Stimulated activated CD8-positive, alpha-beta memory T cell treated with anti-CD3 and anti-CD28 coated beads, Interleukin-2, amount 100 ng/mL, for 48 hours (primary cell): ENCODE measurements around the gene KRTAP10-1.
"Not testable (repeated sequence)": the region's sequence is repeated elsewhere in the genome, so short reads cannot be mapped to it uniquely, and the experiment has no call there.

Experiments
- DNase-seq, 2 donors: peaks; one replicate each; pipeline ENCODE4 v3.0.0-alpha.2; 2020; ENCODE audit warnings: low read depth in 2 of 2

Gene KRTAP10-1

DNA sequence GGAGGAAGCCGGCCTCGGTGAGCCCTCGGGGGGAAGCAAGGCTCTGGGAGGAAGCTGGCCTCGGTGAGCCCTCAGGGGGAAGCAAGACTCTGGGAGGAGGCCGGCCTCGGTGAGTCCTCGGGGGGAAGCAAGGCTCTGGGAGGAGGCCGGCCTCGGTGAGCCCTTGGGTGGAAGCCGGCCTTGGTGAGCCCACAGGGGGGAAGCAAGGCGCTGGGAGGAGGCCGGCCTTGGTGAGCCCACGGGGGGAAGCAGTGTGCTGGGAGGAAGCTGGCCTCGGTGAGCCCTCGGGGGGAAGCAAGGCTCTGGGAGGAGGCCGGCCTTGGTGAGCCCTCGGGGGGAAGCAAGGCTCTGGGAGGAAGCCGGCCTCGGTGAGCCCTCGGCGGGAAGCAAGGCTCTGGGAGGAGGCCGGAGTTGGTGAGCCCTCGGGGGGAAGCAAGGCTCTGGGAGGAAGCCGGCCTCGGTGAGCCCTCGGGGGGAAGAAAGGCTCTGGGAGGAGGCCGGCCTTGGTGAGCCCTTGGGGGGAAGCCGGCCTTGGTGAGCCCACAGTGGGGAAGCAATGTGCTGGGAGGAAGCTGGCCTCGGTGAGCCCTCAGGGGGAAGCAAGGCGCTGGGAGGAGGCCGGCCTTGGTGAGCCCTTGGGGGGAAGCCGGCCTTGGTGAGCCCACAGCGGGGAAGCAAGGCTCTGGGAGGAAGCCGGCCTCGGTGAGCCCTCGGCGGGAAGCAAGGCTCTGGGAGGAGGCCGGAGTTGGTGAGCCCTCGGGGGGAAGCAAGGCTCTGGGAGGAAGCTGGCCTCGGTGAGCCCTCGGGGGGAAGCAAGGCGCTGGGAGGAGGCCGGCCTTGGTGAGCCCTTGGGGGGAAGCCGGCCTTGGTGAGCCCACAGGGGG, 36.7 kb downstream of the KRTAP10-1 start:
- DNase-seq: not testable (repeated sequence)

DNA sequence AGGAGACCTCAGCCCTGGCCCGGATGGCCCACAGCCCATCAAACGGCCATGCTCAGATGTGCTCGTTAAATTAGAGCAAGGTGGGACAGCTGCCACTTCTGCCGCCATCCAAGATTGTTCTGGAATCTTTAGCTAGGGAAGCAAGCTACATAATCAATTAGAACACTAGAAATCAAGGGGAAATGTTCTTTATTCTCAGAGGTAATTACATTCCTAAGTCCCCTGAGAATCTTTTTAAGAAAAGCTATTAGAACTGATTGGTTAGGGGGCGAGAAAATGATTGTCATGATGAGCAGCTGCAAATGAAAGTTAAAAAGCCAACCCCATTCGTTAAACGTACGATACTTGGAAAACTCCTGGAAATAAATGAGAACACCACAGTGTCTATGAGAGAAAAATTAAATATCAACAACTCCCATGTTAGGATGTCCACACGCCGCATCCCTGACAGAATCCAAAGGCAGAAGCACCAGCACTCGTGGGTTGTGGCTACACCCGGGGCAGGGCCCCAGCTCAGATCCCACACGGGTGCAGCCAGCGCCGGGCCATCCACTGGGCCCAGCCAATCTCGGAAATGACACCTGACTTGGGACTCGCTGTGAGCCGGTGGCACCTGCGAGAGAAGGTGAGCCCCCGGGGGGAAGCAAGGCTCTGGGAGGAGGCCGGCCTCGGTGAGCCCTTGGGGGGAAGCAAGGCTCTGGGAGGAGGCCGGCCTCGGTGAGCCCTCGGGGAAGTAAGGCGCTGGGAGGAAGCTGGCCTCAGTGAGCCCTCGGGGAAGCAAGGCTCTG, 37.6 kb downstream of the KRTAP10-1 start:
- DNase-seq: no peak

DNA sequence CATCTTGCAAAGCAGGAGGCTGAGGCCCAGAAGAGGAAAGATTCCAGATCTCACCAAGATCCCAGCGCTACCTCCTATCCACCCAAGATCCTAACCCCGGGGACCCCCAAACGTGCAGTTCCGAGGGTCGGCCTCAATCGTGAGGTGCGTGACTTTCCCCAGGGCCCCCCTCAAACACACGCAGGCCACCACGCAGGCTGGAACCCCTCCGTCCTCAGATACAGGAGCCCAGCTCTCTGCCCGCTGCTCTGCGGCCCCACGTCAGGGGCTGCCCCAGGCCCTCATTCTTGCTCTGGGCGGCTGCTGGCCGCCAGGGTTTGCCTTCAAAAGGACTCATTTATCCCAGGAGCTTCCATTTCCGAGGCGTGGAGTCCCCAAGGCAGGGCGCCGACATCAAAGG, 39.9 kb downstream of the KRTAP10-1 start:
- no peak for DNase-seq

DNA sequence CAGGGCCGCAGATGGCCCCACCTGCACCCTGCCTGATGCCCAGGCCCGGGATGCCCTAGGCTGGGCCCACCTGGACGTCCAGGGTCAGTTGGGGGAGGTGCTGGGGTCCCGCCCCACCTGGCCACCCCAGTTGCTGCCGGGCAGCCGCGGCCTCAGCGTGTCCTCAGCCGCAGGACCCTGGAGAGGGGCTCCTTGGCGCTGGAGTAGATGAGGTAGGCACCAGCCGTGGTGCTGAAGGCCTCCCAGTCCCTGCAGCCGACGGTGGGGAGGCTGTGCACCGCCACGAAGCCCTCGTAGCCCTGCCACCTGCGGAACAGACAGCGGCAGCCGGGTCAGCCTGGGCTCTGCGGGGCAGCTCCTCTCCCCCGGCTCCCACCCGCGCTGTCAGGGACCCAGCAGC, 40.4 kb downstream of the KRTAP10-1 start:
- DNase-seq: no peak

DNA sequence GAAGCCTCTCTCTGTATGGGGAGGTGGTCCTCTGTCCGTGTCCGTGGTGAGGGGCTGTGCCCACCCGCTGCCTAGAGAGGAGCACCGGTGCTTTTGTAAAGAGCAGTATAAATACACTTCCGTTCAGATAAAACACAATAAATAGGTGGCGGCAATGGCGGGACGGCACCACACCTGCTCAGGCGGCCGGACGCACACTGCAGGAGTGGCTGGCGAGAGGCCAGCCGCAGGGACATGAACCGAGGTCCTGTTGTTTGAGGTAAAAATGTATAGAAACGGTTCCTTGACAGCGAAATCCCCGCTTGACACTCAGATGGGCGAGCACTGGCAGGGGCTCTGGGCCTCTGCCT, 40.8 kb downstream of the KRTAP10-1 start:
- no peak for DNase-seq

DNA sequence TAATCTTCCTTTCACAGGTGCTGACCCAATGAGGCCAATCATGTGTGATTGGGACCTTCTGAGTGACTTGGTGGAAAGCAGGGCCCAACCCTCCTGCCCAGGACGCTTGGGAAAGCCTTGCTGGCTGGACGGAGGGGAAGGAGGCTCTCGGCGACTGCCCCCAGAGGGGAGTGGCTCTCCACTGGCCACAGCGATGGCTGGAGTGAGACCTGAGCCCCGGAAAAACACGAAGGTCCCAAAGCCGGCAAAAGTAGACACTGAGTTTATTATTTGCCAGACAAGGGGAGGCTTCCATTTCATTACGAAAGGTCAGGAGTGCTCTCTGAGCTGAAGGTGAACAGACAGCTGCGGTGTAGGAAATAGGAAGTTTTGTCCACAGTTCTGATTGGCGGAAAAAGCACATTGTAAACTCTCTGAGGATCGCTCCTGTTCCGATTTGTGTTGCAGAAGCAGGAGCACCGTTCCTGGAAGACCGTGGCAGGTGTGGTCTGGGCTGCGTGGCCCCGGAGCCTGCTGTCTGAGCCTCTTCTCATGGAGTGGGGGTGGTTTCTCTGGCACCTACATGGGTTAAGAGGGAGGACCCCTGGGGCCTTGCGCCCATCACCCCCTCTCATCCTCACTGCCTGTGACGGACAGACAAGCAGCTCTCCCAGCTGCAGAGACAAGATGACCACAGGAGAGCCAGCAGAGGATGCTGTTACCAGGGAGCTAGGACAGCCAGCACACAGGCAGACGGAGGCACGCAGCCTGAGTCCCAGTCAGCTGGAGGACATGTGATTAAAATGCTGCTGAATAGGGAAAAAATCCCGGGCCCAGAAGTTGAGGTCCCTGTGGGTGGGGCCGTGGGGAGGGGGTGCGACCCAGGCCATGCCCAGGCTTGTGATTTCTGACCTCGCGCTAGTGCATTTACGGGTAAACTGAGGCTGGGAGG, 41.5 kb downstream of the KRTAP10-1 start:
- DNase-seq: no peak

DNA sequence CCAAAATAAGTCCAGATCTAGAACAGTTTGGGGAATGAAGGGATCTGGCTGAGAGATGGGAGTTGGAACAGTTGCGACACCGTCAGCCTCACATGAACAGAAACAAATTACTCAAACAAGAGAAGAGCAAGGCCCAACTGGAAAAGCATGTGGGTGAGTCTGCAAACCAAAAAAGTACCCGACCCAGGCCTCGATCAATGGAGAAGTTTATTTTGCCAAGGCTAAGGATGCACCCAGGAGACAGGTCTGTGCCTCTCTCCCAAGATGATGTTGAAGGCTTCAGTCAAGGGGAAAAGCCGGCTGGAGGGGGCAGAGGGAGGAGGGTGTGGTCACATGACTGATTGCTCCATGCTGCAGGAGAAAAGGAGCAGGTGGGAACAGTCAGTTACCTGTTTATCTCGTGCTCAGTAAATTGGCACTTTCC, 42.3 kb downstream of the KRTAP10-1 start:
- DNase-seq: no peak

DNA sequence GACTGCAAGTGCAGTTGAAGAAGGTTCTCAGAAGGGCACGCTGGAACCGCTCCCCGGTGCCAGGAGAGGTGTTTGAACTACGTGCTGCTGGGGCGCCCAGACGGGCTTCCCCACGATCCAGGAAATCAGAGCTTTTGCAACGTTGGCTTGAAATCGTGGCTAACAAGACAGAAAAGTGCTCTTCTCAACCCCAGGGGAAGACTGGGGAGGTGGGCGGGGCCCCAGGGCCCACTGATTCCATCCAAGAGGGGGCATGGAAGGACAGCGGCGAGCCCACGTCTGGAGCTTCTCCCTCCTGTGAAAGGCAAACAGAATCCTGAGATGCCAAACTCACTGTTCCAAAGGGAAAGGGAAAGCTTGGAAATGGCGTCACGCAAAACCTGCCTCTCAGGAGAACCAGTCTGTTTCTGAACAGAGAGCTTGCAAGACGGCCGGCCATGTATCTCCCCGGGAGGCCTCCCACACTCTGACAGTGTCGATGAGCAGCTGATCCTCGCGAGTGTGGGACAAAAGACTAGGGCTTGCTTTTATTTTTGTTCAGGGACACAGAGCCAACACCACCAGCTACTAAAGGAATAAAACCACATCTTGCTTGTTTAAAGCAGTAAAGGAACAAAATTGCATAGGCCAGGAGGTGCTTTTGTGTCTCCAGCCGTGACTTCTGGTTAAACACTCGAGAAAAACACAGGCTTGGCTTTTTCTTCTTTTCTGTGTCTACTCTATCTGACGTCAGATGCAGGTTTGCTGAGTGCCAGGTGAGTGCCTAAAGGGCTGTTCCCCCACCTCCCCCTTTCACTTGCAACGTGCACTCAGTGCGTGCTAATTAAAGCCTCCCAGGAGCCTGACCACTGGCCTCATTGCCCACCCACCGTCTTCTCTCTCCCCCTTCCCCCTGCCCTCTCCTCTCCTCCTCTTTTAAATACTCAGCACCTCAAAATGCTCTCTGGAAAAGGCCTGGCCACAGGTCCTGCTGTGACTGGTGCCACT, 43.1 kb downstream of the KRTAP10-1 start:
- DNase-seq: no peak

DNA sequence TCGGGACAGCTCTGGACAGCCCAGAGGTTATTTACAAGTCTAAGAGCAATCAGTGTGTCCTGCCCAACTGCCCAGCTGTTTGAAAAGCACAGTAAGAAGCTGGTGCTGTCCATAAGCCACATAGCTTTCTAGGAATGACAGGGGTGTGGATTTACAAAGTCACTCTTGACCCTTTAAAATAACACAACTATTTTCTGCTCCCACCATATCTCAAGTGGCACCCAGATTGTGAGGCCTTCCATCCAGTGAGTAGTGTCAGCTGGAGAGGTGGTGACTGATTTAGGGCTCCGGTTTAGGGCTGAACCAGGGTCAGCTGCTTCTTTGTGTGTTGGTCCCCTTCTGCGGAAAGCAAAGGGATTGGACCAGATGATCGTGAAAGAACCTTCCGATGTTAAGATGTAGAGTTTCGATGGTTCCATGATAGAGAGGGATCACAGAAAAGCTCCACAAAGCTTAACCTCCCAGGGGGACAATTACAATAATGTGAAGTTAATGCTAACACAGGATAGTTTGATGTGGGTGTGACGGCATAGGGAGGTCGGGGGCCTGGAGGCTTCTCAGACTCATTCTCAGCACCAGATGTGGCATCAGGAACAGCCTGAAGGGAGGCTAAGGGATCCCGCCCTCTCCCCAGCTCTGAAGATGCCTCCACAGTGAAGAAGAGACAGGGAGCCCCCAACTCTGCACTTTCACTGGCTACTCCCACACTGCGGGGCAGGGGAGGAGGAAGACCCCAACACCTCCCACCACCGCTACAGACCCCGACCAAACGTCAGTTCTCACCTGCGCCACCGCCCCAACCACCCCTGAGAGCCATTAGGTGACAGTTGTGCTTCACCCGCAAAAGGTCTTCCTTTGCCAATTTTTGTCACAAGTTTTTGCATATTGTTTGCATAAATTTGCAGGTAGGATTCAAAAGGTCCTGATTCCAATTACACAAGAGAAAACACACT, 44.1 kb downstream of the KRTAP10-1 start:
- DNase-seq: no peak

DNA sequence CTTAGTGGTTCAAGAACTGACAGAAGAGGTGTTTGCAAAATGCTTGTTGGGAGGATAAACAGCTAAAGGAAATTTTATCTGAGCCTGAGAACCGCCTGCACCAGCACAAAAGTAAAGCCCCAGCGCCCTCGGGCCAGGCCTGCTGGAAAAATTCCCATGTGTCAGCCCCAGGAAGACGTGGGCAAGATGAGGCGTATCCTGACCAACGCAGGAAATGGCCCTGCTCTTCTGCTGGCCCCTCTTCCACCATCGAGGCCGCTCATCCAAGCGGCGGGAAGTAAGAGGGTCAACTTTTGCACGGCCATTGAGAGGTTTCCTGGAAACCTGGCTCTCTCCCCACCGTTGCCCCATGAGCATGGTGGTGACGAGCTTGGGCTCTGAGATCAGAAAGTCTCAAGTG, 45.0 kb downstream of the KRTAP10-1 start:
- DNase-seq: no peak

DNA sequence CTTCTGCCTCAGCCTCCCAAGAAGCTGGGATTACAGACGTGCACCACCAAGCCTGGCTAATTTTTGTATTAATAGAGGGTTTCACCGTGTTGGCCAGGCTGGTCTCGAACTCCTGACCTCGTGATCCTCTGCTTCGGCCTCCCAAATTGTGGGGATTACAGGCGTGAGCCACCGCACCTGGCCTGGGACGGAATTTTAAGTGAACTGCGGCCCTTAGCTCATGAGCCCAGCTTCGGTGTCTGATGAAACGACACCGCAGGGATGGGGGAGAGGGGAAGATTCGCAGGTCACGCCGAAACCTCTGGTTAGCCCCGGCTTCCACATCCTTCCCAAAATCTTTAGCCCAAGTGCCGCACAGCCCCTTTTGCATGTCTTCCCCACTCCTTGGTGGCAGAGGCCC, 45.6 kb downstream of the KRTAP10-1 start:
- DNase-seq: no peak

DNA sequence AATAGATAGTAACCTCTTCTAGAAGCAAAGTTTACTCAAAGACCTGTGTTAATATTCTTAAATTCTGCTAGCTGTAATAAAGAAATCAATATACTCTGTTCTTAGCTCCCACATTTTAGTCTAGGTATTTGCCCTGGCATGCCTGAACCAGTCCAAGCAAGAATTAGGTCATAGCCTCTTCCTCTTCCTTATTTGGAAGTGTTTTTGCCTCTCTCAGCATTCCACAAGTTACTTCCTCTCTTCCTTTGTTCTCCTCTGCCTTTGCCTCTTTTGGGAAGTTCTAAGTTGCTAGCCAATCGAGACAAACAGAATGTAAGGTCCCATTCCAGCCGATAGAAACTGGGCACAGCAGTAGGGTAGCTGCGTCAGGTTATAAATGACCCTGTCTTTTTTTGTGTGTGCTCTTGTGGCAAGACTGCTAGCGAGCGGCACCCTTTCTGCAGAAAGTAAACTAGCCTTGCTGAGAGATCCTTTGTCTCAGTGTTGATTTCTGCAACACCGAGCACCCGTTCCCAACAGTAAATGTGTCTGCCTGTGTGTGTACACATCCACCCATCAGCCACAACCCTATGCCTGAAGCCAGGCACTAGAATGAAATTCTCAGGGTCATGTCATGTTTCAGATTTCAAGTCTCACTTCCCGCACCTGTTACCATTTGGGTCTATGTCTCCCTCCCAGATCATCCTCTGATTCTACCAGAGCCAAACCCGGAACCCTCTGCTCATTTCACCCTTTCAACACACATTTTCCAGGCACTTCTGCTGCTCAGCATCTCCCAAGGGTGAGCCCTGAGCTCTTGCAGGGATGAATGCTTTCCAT, 47.2 kb downstream of the KRTAP10-1 start:
- no peak for DNase-seq

DNA sequence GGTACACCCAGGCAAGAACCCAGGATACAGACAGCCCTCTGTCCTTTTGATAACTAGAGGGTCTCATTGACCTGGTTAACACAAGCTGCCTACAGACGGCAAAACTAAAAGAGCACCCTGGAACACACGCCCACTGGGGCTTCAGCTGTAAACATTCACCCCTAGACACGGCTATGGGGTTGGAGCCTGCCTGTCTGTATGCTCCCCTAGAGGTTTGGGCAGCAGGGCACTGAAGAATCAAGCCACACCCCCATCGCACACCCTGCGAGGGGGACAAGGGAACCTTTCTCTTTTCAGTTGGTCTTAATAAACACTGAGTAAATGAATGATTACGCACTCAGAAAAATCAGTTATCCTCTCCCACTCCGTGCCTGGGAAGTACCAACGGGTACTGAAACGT, 49.2 kb downstream of the KRTAP10-1 start:
- DNase-seq: no peak

DNA sequence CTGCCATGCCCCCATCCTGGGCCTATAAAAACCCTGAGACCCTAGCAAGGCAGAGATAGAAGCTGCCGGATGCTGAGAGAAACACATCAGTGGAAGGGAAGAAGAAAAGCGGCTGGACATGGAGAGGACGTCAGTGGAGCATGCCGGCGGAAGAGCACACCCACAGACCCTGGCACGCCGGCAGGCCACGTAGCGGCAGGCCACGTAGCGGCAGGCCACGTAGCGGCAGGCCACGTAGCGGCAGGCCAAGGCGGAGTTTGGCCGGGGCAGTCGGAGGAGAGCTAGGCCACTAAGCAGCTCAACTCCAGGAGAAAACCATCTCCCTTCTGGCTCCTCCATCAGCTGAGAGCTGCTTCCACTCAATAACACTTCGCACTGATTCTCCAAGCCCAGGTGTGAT, 49.6 kb downstream of the KRTAP10-1 start:
- no peak for DNase-seq

DNA sequence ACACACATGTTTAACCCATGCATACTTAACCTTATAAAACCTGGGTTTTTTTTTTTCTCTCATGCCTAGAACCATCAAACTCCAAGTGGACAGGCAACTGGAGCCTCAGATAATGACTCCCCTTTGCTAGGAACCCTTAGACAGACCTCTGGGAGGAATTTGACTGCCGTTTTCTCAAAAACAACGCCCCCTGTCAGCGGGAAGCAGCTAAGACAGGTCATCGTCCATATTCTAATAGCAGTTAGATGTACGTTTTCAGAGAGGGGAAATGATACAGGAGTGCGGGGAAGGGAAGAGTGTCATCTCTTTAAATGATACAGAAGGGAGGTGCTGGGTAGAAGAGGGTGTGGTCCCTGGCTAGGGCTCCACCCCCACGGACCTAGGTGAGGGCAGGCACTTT, 50.0 kb downstream of the KRTAP10-1 start:
- DNase-seq: no peak
